ENCODE measurements around the gene OPRL1. TPM values are rescaled to one million over a fixed set of nuclear protein-coding genes. Genes with fewer than 3 reads are reported as not detected.

The OPRL1 gene
- total RNA-seq, 1 experiment from 2014 or later, result 5.0 TPM

- DNase-seq (ENCODE audit: low spot score), result no peak
- in situ Hi-C loops (cut with HindIII; ENCODE audit: low sequenced_read_pairs), result no loop called here
Observed at GRCh38 chr20:64068386-64069208, 11.3 kb upstream of the OPRL1 start.

- in situ Hi-C loops (cut with HindIII; ENCODE audit: low sequenced_read_pairs), result no loop called here
Observed at GRCh38 chr20:64069209-64069613, 10.7 kb upstream of the OPRL1 start.

GRCh38 chr20:64069614-64070243 is 10.2 kb upstream of the OPRL1 start:
- in situ Hi-C loops (cut with HindIII; ENCODE audit: low sequenced_read_pairs), result no loop called here
- DNase-seq (ENCODE audit: low spot score), result no peak

More at GRCh38 chr20:64069209-64069613, 10.7 kb upstream of the OPRL1 start:
- DNase-seq (ENCODE audit: low spot score), result no peak

GRCh38 chr20:64070244-64070993 is 9.5 kb upstream of the OPRL1 start:
- DNase-seq (ENCODE audit: low spot score), result no peak
- in situ Hi-C loops (cut with HindIII; ENCODE audit: low sequenced_read_pairs), result no loop called here

GRCh38 chr20:64071341-64072332 is 8.2 kb upstream of the OPRL1 start:
- DNase-seq (ENCODE audit: low spot score), result no peak
- in situ Hi-C loops (cut with HindIII; ENCODE audit: low sequenced_read_pairs), result no loop called here

- in situ Hi-C loops (cut with HindIII; ENCODE audit: low sequenced_read_pairs), result no loop called here
- no peak for DNase-seq (ENCODE audit: low spot score)
Observed at GRCh38 chr20:64072498-64073063, 7.3 kb upstream of the OPRL1 start.

GRCh38 chr20:64073476-64074183 is 6.3 kb upstream of the OPRL1 start:
- in situ Hi-C loops (cut with HindIII; ENCODE audit: low sequenced_read_pairs), result no loop called here
- DNase-seq (ENCODE audit: low spot score), result no peak

- in situ Hi-C loops (cut with HindIII; ENCODE audit: low sequenced_read_pairs), result no loop called here
Observed at GRCh38 chr20:64074184-64074789, 5.6 kb upstream of the OPRL1 start.

GRCh38 chr20:64074963-64075362 is 4.9 kb upstream of the OPRL1 start:
- in situ Hi-C loops (cut with HindIII; ENCODE audit: low sequenced_read_pairs), result no loop called here
- DNase-seq (ENCODE audit: low spot score), result no peak

More at GRCh38 chr20:64074184-64074789, 5.6 kb upstream of the OPRL1 start:
- no peak for DNase-seq (ENCODE audit: low spot score)

GRCh38 chr20:64075556-64075955 is 4.3 kb upstream of the OPRL1 start:
- in situ Hi-C loops (cut with HindIII; ENCODE audit: low sequenced_read_pairs), result no loop called here
- DNase-seq (ENCODE audit: low spot score), result no peak

- in situ Hi-C loops (cut with HindIII; ENCODE audit: low sequenced_read_pairs), result no loop called here
- DNase-seq (ENCODE audit: low spot score), result no peak
Observed at GRCh38 chr20:64076061-64076997, 3.6 kb upstream of the OPRL1 start.

GRCh38 chr20:64077094-64077493 is 2.8 kb upstream of the OPRL1 start:
- DNase-seq (ENCODE audit: low spot score), result no peak
- in situ Hi-C loops (cut with HindIII; ENCODE audit: low sequenced_read_pairs), result no loop called here

GRCh38 chr20:64077541-64077875 is 2.4 kb upstream of the OPRL1 start:
- no peak for DNase-seq (ENCODE audit: low spot score)
- in situ Hi-C loops (cut with HindIII; ENCODE audit: low sequenced_read_pairs), result no loop called here

- no peak for DNase-seq (ENCODE audit: low spot score)
- in situ Hi-C loops (cut with HindIII; ENCODE audit: low sequenced_read_pairs), result no loop called here
Observed at GRCh38 chr20:64077876-64078551, 1.9 kb upstream of the OPRL1 start.

GRCh38 chr20:64078934-64079272 is 979 bp upstream of the OPRL1 start:
- no peak for DNase-seq (ENCODE audit: low spot score)
- in situ Hi-C loops (cut with HindIII; ENCODE audit: low sequenced_read_pairs), result no loop called here

GRCh38 chr20:64079273-64080012 is 439 bp upstream of the OPRL1 start, which contains the start of gene RGS19:
RGS19 (minus strand) TSS chr20:64079518; CDS start chr20:64076886, 2,632 bp downstream.
- in situ Hi-C loops (cut with HindIII; ENCODE audit: low sequenced_read_pairs), result no loop called here

More at GRCh38 chr20:64079273-64080012, 439 bp upstream of the OPRL1 start, which contains the start of gene RGS19:
- no peak for DNase-seq (ENCODE audit: low spot score)

All from G401 (cell line).